Measurements from ENCODE around the gene PSMA8.

DNA sequence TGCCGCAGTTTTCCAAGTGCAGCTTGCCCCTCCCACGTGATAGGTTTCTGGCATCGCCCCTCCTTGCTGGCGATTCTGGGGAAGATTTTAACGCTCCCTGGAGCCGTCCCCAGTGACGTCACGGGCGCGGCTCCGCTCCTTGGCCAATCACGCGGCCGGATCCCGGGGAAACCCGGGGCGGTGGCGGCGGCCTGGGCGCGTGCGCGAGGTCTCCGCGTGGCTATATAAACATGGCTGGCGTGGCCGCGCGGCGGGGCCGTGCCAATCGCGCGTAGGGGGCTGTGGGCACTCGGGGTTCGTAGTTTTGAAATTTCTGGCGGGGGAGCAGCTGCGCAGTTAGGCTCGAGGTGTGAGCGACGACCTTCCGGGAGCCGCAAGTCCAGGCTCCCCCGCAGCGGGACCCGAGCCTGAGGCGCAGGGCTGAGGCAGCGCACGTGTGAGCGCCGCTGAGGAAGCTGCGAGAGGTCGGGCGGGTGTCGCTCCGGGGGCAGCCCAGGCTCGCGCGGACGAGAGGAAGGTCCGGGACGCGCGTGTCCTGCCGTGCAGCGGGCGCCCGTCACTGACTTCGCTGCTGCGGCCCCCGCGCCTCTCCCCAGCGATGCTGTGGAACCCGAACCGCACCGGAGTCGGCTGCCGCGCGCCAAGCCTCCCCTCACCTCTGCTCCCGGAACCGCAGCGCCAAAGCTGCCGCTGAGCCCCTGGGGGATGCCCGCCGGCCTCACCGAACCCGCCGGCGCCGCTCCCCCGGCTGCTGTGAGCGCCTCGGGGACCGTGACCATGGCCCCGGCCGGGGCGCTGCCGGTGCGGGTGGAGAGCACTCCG is 92.8 kb downstream of the PSMA8 start, which contains the start of gene TAF4B:
- TF ChIP-seq, protein P1, sequence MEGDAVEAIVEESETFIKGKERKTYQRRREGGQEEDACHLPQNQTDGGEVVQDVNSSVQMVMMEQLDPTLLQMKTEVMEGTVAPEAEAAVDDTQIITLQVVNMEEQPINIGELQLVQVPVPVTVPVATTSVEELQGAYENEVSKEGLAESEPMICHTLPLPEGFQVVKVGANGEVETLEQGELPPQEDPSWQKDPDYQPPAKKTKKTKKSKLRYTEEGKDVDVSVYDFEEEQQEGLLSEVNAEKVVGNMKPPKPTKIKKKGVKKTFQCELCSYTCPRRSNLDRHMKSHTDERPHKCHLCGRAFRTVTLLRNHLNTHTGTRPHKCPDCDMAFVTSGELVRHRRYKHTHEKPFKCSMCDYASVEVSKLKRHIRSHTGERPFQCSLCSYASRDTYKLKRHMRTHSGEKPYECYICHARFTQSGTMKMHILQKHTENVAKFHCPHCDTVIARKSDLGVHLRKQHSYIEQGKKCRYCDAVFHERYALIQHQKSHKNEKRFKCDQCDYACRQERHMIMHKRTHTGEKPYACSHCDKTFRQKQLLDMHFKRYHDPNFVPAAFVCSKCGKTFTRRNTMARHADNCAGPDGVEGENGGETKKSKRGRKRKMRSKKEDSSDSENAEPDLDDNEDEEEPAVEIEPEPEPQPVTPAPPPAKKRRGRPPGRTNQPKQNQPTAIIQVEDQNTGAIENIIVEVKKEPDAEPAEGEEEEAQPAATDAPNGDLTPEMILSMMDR (tag by site-specific recombination; IDR thresholded peaks at IDR 0.05) = no peak
- TF ChIP-seq, protein P2, sequence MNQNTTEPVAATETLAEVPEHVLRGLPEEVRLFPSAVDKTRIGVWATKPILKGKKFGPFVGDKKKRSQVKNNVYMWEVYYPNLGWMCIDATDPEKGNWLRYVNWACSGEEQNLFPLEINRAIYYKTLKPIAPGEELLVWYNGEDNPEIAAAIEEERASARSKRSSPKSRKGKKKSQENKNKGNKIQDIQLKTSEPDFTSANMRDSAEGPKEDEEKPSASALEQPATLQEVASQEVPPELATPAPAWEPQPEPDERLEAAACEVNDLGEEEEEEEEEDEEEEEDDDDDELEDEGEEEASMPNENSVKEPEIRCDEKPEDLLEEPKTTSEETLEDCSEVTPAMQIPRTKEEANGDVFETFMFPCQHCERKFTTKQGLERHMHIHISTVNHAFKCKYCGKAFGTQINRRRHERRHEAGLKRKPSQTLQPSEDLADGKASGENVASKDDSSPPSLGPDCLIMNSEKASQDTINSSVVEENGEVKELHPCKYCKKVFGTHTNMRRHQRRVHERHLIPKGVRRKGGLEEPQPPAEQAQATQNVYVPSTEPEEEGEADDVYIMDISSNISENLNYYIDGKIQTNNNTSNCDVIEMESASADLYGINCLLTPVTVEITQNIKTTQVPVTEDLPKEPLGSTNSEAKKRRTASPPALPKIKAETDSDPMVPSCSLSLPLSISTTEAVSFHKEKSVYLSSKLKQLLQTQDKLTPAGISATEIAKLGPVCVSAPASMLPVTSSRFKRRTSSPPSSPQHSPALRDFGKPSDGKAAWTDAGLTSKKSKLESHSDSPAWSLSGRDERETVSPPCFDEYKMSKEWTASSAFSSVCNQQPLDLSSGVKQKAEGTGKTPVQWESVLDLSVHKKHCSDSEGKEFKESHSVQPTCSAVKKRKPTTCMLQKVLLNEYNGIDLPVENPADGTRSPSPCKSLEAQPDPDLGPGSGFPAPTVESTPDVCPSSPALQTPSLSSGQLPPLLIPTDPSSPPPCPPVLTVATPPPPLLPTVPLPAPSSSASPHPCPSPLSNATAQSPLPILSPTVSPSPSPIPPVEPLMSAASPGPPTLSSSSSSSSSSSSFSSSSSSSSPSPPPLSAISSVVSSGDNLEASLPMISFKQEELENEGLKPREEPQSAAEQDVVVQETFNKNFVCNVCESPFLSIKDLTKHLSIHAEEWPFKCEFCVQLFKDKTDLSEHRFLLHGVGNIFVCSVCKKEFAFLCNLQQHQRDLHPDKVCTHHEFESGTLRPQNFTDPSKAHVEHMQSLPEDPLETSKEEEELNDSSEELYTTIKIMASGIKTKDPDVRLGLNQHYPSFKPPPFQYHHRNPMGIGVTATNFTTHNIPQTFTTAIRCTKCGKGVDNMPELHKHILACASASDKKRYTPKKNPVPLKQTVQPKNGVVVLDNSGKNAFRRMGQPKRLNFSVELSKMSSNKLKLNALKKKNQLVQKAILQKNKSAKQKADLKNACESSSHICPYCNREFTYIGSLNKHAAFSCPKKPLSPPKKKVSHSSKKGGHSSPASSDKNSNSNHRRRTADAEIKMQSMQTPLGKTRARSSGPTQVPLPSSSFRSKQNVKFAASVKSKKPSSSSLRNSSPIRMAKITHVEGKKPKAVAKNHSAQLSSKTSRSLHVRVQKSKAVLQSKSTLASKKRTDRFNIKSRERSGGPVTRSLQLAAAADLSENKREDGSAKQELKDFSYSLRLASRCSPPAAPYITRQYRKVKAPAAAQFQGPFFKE (tag by site-specific recombination; IDR thresholded peaks at IDR 0.05; ENCODE audit: borderline replicate concordance) = 0 out of 2 replicates have a peak, but pooled peaks have one; percentile 54
- no peak for TF ChIP-seq ZNF624 (tag by site-specific recombination; IDR thresholded peaks at IDR 0.05)
- no peak for TF ChIP-seq ZBTB1 (tag by site-specific recombination; IDR thresholded peaks at IDR 0.05)
- TF ChIP-seq, protein P3, sequence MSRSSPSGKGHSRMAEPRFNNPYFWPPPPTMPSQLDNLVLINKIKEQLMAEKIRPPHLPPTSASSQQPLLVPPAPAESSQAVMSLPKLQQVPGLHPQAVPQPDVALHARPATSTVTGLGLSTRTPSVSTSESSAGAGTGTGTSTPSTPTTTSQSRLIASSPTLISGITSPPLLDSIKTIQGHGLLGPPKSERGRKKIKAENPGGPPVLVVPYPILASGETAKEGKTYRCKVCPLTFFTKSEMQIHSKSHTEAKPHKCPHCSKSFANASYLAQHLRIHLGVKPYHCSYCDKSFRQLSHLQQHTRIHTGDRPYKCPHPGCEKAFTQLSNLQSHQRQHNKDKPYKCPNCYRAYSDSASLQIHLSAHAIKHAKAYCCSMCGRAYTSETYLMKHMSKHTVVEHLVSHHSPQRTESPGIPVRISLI (tag by site-specific recombination; IDR thresholded peaks at IDR 0.05) = no peak
- peak; percentile 85 for TF ChIP-seq ZNF501 (tag by site-specific recombination; IDR thresholded peaks at IDR 0.05)
- TF ChIP-seq ZNF138 (tag by site-specific recombination; IDR thresholded peaks at IDR 0.05; ENCODE audit: borderline replicate concordance) = no peak
- TF ChIP-seq, protein P4, sequence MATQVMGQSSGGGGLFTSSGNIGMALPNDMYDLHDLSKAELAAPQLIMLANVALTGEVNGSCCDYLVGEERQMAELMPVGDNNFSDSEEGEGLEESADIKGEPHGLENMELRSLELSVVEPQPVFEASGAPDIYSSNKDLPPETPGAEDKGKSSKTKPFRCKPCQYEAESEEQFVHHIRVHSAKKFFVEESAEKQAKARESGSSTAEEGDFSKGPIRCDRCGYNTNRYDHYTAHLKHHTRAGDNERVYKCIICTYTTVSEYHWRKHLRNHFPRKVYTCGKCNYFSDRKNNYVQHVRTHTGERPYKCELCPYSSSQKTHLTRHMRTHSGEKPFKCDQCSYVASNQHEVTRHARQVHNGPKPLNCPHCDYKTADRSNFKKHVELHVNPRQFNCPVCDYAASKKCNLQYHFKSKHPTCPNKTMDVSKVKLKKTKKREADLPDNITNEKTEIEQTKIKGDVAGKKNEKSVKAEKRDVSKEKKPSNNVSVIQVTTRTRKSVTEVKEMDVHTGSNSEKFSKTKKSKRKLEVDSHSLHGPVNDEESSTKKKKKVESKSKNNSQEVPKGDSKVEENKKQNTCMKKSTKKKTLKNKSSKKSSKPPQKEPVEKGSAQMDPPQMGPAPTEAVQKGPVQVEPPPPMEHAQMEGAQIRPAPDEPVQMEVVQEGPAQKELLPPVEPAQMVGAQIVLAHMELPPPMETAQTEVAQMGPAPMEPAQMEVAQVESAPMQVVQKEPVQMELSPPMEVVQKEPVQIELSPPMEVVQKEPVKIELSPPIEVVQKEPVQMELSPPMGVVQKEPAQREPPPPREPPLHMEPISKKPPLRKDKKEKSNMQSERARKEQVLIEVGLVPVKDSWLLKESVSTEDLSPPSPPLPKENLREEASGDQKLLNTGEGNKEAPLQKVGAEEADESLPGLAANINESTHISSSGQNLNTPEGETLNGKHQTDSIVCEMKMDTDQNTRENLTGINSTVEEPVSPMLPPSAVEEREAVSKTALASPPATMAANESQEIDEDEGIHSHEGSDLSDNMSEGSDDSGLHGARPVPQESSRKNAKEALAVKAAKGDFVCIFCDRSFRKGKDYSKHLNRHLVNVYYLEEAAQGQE (tag by site-specific recombination; IDR thresholded peaks at IDR 0.05) = no peak
- no peak for TF ChIP-seq ZNF843 (tag by site-specific recombination; IDR thresholded peaks at IDR 0.05)
- TF ChIP-seq, protein P5, sequence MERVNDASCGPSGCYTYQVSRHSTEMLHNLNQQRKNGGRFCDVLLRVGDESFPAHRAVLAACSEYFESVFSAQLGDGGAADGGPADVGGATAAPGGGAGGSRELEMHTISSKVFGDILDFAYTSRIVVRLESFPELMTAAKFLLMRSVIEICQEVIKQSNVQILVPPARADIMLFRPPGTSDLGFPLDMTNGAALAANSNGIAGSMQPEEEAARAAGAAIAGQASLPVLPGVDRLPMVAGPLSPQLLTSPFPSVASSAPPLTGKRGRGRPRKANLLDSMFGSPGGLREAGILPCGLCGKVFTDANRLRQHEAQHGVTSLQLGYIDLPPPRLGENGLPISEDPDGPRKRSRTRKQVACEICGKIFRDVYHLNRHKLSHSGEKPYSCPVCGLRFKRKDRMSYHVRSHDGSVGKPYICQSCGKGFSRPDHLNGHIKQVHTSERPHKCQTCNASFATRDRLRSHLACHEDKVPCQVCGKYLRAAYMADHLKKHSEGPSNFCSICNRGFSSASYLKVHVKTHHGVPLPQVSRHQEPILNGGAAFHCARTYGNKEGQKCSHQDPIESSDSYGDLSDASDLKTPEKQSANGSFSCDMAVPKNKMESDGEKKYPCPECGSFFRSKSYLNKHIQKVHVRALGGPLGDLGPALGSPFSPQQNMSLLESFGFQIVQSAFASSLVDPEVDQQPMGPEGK (tag by site-specific recombination; IDR thresholded peaks at IDR 0.05) = peak; percentile 45; the same call in 1 of the 2 replicates
- no peak for TF ChIP-seq ZBTB7A (tag by site-specific recombination; IDR thresholded peaks at IDR 0.05; ENCODE audit: low read depth)
- TF ChIP-seq ZNF292 (tag by site-specific recombination; IDR thresholded peaks at IDR 0.05; ENCODE audit: borderline replicate concordance, low read depth) = no peak
